ENCODE measurements around the gene FRMD3.

FRMD3 gene

GRCh38 chr9:83281306-83282255 is 256.6 kb downstream of the FRMD3 start:
- DNase-seq (ENCODE audit: low read depth), result no peak

GRCh38 chr9:83280790-83281189 is 257.4 kb downstream of the FRMD3 start:
- DNase-seq (ENCODE audit: low read depth), result no peak

- no peak for DNase-seq (ENCODE audit: low read depth)
Observed at GRCh38 chr9:83280268-83280667, 257.9 kb downstream of the FRMD3 start.

GRCh38 chr9:83274787-83275186 is 263.4 kb downstream of the FRMD3 start:
- no peak for DNase-seq (ENCODE audit: low read depth)

GRCh38 chr9:83271665-83272071 is 266.5 kb downstream of the FRMD3 start:
- no peak for DNase-seq (ENCODE audit: low read depth)

- no peak for DNase-seq (ENCODE audit: low read depth)
Observed at GRCh38 chr9:83270116-83270515, 268.1 kb downstream of the FRMD3 start.

GRCh38 chr9:83267741-83268140 is 270.5 kb downstream of the FRMD3 start:
- no peak for DNase-seq (ENCODE audit: low read depth)

GRCh38 chr9:83266666-83267496 is 271.3 kb downstream of the FRMD3 start:
- DNase-seq (ENCODE audit: low read depth), result no peak

GRCh38 chr9:83266331-83266665 is 271.9 kb downstream of the FRMD3 start:
- no peak for DNase-seq (ENCODE audit: low read depth)

- no peak for DNase-seq (ENCODE audit: low read depth)
Observed at GRCh38 chr9:83264315-83264714, 273.9 kb downstream of the FRMD3 start.

- no peak for DNase-seq (ENCODE audit: low read depth)
Observed at GRCh38 chr9:83259558-83259957, 278.6 kb downstream of the FRMD3 start.

- DNase-seq (ENCODE audit: low read depth), result no peak
Observed at GRCh38 chr9:83257937-83258891, 280.0 kb downstream of the FRMD3 start.

- no peak for DNase-seq (ENCODE audit: low read depth)
Observed at GRCh38 chr9:83247732-83248131, 290.5 kb downstream of the FRMD3 start.

GRCh38 chr9:83245979-83246659 is 292.1 kb downstream of the FRMD3 start:
- DNase-seq (ENCODE audit: low read depth), result no peak

GRCh38 chr9:83242066-83242465 is 296.1 kb downstream of the FRMD3 start:
- no peak for DNase-seq (ENCODE audit: low read depth)

GRCh38 chr9:83240671-83241070 is 297.5 kb downstream of the FRMD3 start:
- no peak for DNase-seq (ENCODE audit: low read depth)

- no peak for DNase-seq (ENCODE audit: low read depth)
Observed at GRCh38 chr9:83239747-83240146, 298.5 kb downstream of the FRMD3 start.

GRCh38 chr9:83238871-83239640 is 299.1 kb downstream of the FRMD3 start:
- no peak for DNase-seq (ENCODE audit: low read depth)

GRCh38 chr9:83236029-83236696 is 302.0 kb downstream of the FRMD3 start:
- DNase-seq (ENCODE audit: low read depth), result no peak

GRCh38 chr9:83235526-83235925 is 302.7 kb downstream of the FRMD3 start:
- no peak for DNase-seq (ENCODE audit: low read depth)

Data from HS-27A (cell line).